Measurements from ENCODE around the gene SETDB2.
A peak's percentile ranks its signal among the peaks of the same experiment; 100 is the strongest.

The SETDB2 gene

GRCh38 chr13:49412749-49413148, 31.3 kb upstream of the SETDB2 start:
- Histone ChIP-seq H3K9me3 (ENCODE audit: control insufficient read depth, insufficient read depth, low read length) (no peaks in the 10 kb centered on the region), H3K36me3 (ENCODE audit: insufficient read depth, low read length) (no peaks in the 10 kb centered on the region), H3K4me1 (ENCODE audit: insufficient read depth, low read length) (no peaks in the 10 kb centered on the region), H3K9ac (ENCODE audit: low read depth, low read length) (no peak overlapping the region)

- H3K9ac ChIP-seq (ENCODE audit: low read depth, low read length): no peak overlapping the region
- no peaks in the 10 kb centered on the region for H3K4me1 ChIP-seq (ENCODE audit: insufficient read depth, low read length)
- no peaks in the 10 kb centered on the region for H3K9me3 ChIP-seq (ENCODE audit: control insufficient read depth, insufficient read depth, low read length)
These were observed 26.9 kb upstream of the SETDB2 start for GRCh38 chr13:49417161-49417560.

DNA sequence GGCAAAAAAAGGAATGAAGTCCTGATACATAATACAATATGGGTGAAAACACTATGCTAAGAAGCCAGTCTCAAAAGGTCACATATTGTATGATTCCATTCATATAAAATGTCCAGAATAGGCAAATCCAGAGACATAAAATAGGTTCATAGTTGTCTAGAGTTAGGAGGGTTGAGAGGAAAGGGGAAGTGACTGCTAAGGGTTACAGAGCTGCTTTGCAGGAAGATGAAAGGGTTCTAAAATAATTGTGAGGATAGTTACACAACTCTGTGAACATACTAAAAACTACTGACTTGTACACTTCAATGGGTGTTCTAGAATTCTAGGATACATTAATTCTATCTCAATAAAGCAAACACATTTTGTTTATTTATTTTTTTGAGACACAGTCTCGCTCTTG, 25.9 kb upstream of the SETDB2 start:
- H3K36me3 ChIP-seq (ENCODE audit: insufficient read depth, low read length): no peaks in the 10 kb centered on the region
- no peaks in the 10 kb centered on the region for H3K9me3 ChIP-seq (ENCODE audit: control insufficient read depth, insufficient read depth, low read length)
- no peak overlapping the region for H3K9ac ChIP-seq (ENCODE audit: low read depth, low read length)
- no peaks in the 10 kb centered on the region for H3K4me1 ChIP-seq (ENCODE audit: insufficient read depth, low read length)

More at GRCh38 chr13:49417161-49417560, 26.9 kb upstream of the SETDB2 start:
- no peaks in the 10 kb centered on the region for H3K36me3 ChIP-seq (ENCODE audit: insufficient read depth, low read length)

GRCh38 chr13:49419276-49419675, 24.8 kb upstream of the SETDB2 start:
- Histone ChIP-seq H3K9me3 (ENCODE audit: control insufficient read depth, insufficient read depth, low read length) (no peaks in the 10 kb centered on the region), H3K4me1 (ENCODE audit: insufficient read depth, low read length) (no peaks in the 10 kb centered on the region), H3K36me3 (ENCODE audit: insufficient read depth, low read length) (no peaks in the 10 kb centered on the region), H3K9ac (ENCODE audit: low read depth, low read length) (no peak overlapping the region)

- H3K36me3 ChIP-seq (ENCODE audit: insufficient read depth, low read length): no peaks in the 10 kb centered on the region
- no peaks in the 10 kb centered on the region for H3K9me3 ChIP-seq (ENCODE audit: control insufficient read depth, insufficient read depth, low read length)
- no peaks in the 10 kb centered on the region for H3K4me1 ChIP-seq (ENCODE audit: insufficient read depth, low read length)
- H3K9ac ChIP-seq (ENCODE audit: low read depth, low read length): no peak overlapping the region
These were observed 22.7 kb upstream of the SETDB2 start for GRCh38 chr13:49421391-49421790.

DNA sequence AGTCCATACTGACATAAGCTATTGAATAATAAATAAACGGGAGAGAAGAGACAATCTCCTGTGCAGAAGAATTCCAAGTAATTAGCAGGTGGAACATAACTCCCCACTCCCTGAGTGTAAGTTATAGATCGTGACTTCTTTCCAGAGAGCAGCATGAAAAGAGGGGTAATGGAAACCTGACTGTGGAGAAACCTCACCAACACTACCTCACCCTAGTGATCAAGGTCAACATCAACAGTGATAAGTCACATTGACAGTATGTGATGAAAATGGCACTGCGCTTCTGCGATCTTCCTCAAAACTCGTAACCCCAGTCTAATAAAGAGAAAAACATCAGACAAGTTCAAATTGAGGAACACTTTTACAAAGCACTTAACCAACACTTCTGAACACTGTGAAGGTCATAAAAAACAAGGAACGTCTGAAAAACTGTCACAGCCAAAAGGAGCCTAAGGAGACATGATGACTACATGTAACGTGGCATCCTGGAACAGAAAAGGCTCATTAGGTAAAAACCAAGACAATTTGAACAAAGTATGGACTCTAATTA, 20.0 kb upstream of the SETDB2 start:
- H3K9me3 ChIP-seq (ENCODE audit: control insufficient read depth, insufficient read depth, low read length): no peaks in the 10 kb centered on the region
- no peaks in the 10 kb centered on the region for H3K4me1 ChIP-seq (ENCODE audit: insufficient read depth, low read length)
- no peak overlapping the region for H3K9ac ChIP-seq (ENCODE audit: low read depth, low read length)
- H3K36me3 ChIP-seq (ENCODE audit: insufficient read depth, low read length): no peaks in the 10 kb centered on the region

GRCh38 chr13:49428041-49428763, 15.9 kb upstream of the SETDB2 start:
- no peaks in the 10 kb centered on the region for H3K36me3 ChIP-seq (ENCODE audit: insufficient read depth, low read length)
- H3K9ac ChIP-seq (ENCODE audit: low read depth, low read length): no peak overlapping the region
- H3K9me3 ChIP-seq (ENCODE audit: control insufficient read depth, insufficient read depth, low read length): no peaks in the 10 kb centered on the region
- H3K4me1 ChIP-seq (ENCODE audit: insufficient read depth, low read length): no peaks in the 10 kb centered on the region

- Histone ChIP-seq H3K36me3 (ENCODE audit: insufficient read depth, low read length) (no peaks in the 10 kb centered on the region), H3K4me1 (ENCODE audit: insufficient read depth, low read length) (no peaks in the 10 kb centered on the region), H3K9me3 (ENCODE audit: control insufficient read depth, insufficient read depth, low read length) (no peaks in the 10 kb centered on the region), H3K9ac (ENCODE audit: low read depth, low read length) (no peak overlapping the region)
These were observed 15.0 kb upstream of the SETDB2 start for GRCh38 chr13:49429121-49429520.

DNA sequence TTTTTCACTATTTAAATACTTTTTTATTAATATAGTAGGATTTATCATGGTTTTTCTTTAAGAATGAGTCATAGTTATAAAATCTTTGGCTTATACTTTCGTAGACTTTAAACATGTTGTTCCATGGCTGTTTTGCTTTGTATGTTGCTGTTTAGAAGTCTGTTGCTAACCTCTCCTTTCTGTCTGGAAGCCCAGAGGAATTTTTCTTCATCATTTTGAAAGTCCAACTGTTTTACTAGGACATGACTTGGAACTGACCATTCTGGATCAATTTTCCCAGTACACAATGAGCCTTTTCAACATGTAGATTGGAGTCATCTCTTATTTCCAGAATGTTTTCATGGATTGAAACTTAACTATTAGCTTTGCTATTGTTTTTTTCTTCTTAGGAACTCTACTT, 8.1 kb upstream of the SETDB2 start:
- Histone ChIP-seq H3K4me1 (ENCODE audit: insufficient read depth, low read length) (no peaks in the 10 kb centered on the region), H3K9ac (ENCODE audit: low read depth, low read length) (no peak overlapping the region), H3K36me3 (ENCODE audit: insufficient read depth, low read length) (no peaks in the 10 kb centered on the region), H3K9me3 (ENCODE audit: control insufficient read depth, insufficient read depth, low read length) (no peaks in the 10 kb centered on the region)

DNA sequence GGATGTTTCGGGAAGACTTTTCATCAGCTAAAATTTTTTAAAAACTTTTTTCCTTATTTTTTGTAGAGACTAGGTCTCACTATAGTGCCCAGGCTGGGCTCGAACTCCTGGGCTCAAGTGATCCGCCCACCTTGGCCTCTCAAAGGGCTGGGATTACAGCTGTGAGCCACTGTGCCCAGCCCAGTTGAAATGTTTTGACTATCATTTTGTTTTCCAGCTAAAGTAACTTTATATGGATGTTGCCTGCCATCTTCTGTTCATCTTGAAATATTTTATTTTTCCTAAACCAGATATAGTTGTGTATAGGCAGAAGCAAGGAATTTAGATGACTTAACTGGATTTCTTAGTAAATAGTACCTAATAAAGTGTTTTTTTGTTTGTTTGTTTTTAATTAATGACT, 7.2 kb upstream of the SETDB2 start:
- Histone ChIP-seq H3K4me1 (ENCODE audit: insufficient read depth, low read length) (no peaks in the 10 kb centered on the region), H3K9me3 (ENCODE audit: control insufficient read depth, insufficient read depth, low read length) (no peaks in the 10 kb centered on the region), H3K9ac (ENCODE audit: low read depth, low read length) (no peak overlapping the region), H3K36me3 (ENCODE audit: insufficient read depth, low read length) (no peaks in the 10 kb centered on the region)

DNA sequence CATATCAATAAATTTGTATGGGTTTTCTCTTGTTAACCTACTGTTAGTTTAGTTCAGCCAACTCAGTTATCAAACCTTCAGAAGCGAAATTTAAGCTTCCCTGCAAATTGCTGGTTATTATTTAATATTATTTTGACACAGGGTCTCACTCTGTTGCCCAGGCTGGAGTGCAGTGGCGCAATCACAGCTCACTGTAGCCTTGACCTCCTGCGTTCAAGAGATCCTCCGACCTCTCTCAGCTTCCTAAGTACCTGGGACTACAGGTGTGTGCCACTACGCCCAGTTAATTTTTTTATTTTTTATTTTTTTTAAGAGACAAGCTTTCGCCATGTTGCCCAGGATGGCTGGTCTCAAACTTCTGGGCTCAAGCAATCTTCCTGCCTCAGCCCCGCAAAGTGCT, 6.4 kb upstream of the SETDB2 start:
- H3K9me3 ChIP-seq (ENCODE audit: control insufficient read depth, insufficient read depth, low read length): no peaks in the 10 kb centered on the region
- no peaks in the 10 kb centered on the region for H3K36me3 ChIP-seq (ENCODE audit: insufficient read depth, low read length)
- no peak overlapping the region for H3K9ac ChIP-seq (ENCODE audit: low read depth, low read length)
- no peaks in the 10 kb centered on the region for H3K4me1 ChIP-seq (ENCODE audit: insufficient read depth, low read length)

- H3K4me1 ChIP-seq (ENCODE audit: insufficient read depth, low read length): no peaks in the 10 kb centered on the region
- H3K9me3 ChIP-seq (ENCODE audit: control insufficient read depth, insufficient read depth, low read length): no peaks in the 10 kb centered on the region
- H3K9ac ChIP-seq (ENCODE audit: low read depth, low read length): no peak overlapping the region
- no peaks in the 10 kb centered on the region for H3K36me3 ChIP-seq (ENCODE audit: insufficient read depth, low read length)
These were observed 4.5 kb upstream of the SETDB2 start for GRCh38 chr13:49439609-49440008.

GRCh38 chr13:49441312-49441711, 2.8 kb upstream of the SETDB2 start:
- Histone ChIP-seq H3K36me3 (ENCODE audit: insufficient read depth, low read length) (no peaks in the 10 kb centered on the region), H3K9ac (ENCODE audit: low read depth, low read length) (no peak overlapping the region), H3K9me3 (ENCODE audit: control insufficient read depth, insufficient read depth, low read length) (no peaks in the 10 kb centered on the region), H3K4me1 (ENCODE audit: insufficient read depth, low read length) (no peaks in the 10 kb centered on the region)

DNA sequence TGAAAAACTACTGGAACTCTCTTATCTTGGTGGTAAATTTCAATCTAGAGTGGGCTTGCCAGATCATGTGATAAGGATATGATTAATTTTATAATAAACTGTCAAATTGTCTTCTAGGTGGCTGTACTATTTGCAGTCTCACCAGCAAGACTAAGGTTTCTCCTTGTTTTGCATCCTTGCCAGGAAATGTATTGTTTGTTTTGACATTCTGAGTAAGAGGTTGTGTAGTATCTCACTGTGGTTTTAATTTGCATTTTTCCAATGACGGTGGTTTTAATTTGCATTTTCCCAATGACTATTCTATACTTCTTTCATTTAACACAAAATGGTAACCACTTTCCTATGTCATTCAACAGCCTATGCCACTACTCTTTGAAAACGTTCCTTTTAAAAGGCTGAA, 2.2 kb upstream of the SETDB2 start:
- Histone ChIP-seq H3K9me3 (ENCODE audit: control insufficient read depth, insufficient read depth, low read length) (no peaks in the 10 kb centered on the region), H3K4me1 (ENCODE audit: insufficient read depth, low read length) (no peaks in the 10 kb centered on the region), H3K36me3 (ENCODE audit: insufficient read depth, low read length) (no peaks in the 10 kb centered on the region)

DNA sequence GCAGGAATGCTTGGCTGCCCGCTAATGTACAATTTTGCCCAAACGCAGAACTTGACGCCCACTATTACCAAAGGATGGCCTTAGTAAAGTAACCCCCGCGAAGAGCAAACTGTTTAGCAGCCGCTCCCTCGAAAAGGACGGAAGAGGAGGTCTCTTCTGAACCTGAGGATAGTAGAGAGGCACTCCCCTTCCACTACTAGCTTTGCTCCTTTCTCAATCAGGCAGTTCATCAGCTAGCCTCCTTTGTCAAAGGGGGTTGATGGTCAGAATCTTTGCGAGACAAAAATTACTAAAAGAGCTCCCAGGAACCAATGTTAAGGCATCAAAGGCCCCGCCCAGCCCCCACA, 744 bp upstream of the SETDB2 start:
- Histone ChIP-seq H3K4me1 (ENCODE audit: insufficient read depth, low read length) (no peaks in the 10 kb centered on the region), H3K36me3 (ENCODE audit: insufficient read depth, low read length) (no peaks in the 10 kb centered on the region), H3K9me3 (ENCODE audit: control insufficient read depth, insufficient read depth, low read length) (no peaks in the 10 kb centered on the region), H3K9ac (ENCODE audit: low read depth, low read length) (peak overlapping the region; percentile 95)

More for the DNA sequence above, 2.2 kb upstream of the SETDB2 start:
- H3K9ac ChIP-seq (ENCODE audit: low read depth, low read length): no peak overlapping the region

Measured in ES-I3 (cell line).